ENCODE measurements around the gene HAP1. TPM values are rescaled to one million over a fixed set of nuclear protein-coding genes. Genes with fewer than 3 reads are reported as not detected.
"Not testable (repeated sequence)": the region's sequence is repeated elsewhere in the genome, so short reads cannot be mapped to it uniquely, and the experiment has no call there.

HAP1 gene
- total RNA-seq, 1 experiment from 2014 or later, result 1.2 TPM

DNA sequence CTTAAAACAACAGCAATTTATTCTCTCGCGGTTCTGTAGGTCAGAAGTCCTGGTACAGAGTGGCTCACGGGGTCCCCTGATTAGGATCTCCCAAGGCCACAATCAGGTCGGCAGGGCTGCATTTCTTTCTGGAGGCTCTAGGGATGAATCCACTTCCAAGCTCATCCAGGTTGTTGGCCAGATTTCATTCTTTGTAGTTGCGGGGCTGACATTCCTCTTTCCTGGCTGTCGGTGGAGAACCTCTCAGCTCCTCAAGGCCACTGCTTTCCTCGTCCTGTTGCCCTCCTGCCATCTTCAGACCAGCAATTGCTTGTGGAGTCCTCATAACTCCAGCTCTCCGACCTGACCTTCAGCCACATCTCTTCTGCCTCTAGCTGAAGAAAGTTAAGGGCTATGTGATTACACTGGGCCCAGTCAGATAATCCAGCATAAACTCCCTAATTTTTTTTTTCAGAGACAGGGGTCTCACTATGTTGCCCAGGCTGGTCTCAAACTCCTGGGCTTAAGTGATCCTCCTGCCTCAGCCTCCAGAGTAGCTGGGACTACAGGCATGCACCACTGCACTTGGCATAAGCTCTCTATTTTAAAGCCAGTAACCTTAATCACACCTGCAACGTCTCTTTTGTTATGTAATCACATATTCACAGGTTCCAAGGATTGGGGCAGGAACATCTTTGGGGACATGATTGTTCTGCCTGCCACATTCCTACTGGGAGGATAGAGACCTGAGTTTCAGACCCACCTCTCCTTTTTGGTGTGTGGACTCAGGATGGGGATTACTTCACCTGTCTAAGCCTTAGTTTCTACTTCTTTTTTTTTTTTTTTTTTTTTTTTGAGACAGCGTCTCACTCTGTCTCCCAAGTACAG lies 26.4 kb downstream of the HAP1 start:
- intact Hi-C loops (cut with micrococcal nuclease; ENCODE audit: unreplicated experiment), result no loop called here
- no peak overlapping the region for H3K4me3 Mint-ChIP-seq (ENCODE audit: low read depth, unreplicated experiment)

GRCh38 chr17:41705271-41705991 lies 29.0 kb downstream of the HAP1 start:
- Mint-ChIP-seq H3K4me3 (ENCODE audit: low read depth, unreplicated experiment) (no peak overlapping the region), H3K4me1 (ENCODE audit: low read depth, unreplicated experiment) (peaks cover 13% of the 10 kb centered on the region), H3K36me3 (ENCODE audit: insufficient read depth, unreplicated experiment) (no peaks in the 10 kb centered on the region), H3K27me3 (ENCODE audit: unreplicated experiment) (peaks cover 38% of the 10 kb centered on the region), H3K27ac (ENCODE audit: unreplicated experiment) (no peak overlapping the region), H3K9me3 (ENCODE audit: low read depth, unreplicated experiment) (no peaks in the 10 kb centered on the region)
- intact Hi-C loops (cut with micrococcal nuclease; ENCODE audit: unreplicated experiment), result no loop called here
- no peak for DNase-seq
- no peak for TF ChIP-seq CTCF (IDR thresholded peaks at IDR 0.05; ENCODE audit: unreplicated experiment)
- CTCF ChIA-PET, result interaction anchor here (0.6 to 4.0 kb wide), 5 partner anchors 10 to 285 kb away, joined by 3 to 15 read pairs (median 3); no protein-coding TSS in a partner anchor
- BruUV-seq (replicated peaks), result no TSS peak

More for the DNA sequence above, 26.4 kb downstream of the HAP1 start:
- no peaks in the 10 kb centered on the region for H3K9me3 Mint-ChIP-seq (ENCODE audit: low read depth, unreplicated experiment)
- no peak for TF ChIP-seq CTCF (IDR thresholded peaks at IDR 0.05; ENCODE audit: unreplicated experiment)
- H3K4me1 Mint-ChIP-seq (ENCODE audit: low read depth, unreplicated experiment), result peaks cover 13% of the 10 kb centered on the region
- no TSS peak for BruUV-seq (replicated peaks)
- no peak for DNase-seq
- CTCF ChIA-PET, result interaction anchor here (0.6 to 4.0 kb wide), 4 partner anchors 10 to 129 kb away, joined by 3 to 15 read pairs (median 8); partner anchors contain the start of gene EIF1
- no peaks in the 10 kb centered on the region for H3K36me3 Mint-ChIP-seq (ENCODE audit: insufficient read depth, unreplicated experiment)
- no peak overlapping the region for H3K27ac Mint-ChIP-seq (ENCODE audit: unreplicated experiment)
- H3K27me3 Mint-ChIP-seq (ENCODE audit: unreplicated experiment), result peaks cover 61% of the 10 kb centered on the region

DNA sequence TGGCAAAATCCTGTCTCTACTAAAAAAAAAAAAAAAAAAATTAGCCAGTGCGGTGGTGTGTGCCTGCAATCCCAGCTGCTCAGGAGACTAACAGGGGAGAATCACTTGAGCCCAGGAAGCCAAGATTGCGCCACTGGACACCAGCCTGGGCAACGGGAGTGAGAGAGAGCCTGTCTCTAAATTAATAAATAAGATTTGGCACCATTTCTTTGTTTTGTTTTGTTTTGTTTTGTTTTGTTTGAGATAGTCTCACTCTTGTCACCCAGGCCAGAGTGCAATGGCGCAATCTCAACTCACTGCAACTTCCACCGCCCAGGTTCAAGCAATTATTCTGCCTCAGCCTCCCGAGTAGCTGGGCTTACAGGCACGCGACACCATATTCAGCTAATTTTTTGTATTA lies 31.7 kb downstream of the HAP1 start:
- peaks cover 13% of the 10 kb centered on the region for H3K4me1 Mint-ChIP-seq (ENCODE audit: low read depth, unreplicated experiment)
- H3K9me3 Mint-ChIP-seq (ENCODE audit: low read depth, unreplicated experiment), result no peaks in the 10 kb centered on the region
- no peak for DNase-seq
- intact Hi-C loops (cut with micrococcal nuclease; ENCODE audit: unreplicated experiment), result no loop called here
- no peak overlapping the region for H3K27ac Mint-ChIP-seq (ENCODE audit: unreplicated experiment)
- peaks cover 29% of the 10 kb centered on the region for H3K27me3 Mint-ChIP-seq (ENCODE audit: unreplicated experiment)
- no peak overlapping the region for H3K4me3 Mint-ChIP-seq (ENCODE audit: low read depth, unreplicated experiment)
- TF ChIP-seq CTCF (IDR thresholded peaks at IDR 0.05; ENCODE audit: unreplicated experiment), result no peak
- CTCF ChIA-PET, result interaction anchor here (0.6 kb wide), 2 partner anchors 230 to 1922 kb away, joined by 3 to 7 read pairs; no protein-coding TSS in a partner anchor
- peaks cover 6% of the 10 kb centered on the region for H3K36me3 Mint-ChIP-seq (ENCODE audit: insufficient read depth, unreplicated experiment)
- no TSS peak for BruUV-seq (replicated peaks)

DNA sequence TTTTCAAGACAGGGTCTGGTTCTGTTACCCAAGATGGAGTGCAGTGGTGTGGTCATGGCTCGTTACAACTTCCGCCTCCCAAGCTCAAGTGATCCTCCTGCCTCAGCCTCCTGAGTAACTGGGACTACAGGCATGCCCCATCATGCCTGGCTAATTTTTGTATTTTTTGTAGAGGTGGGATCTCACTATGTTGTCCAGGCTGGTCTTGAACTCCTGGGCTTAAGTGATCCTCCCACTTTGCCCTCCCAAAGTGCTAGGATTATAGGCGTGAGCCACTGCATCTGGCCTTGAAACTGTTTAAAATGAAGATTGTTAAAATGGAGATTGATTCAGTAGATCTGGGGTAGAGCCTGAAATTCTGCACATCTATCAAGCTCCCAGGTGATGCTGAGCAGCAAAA lies 33.6 kb downstream of the HAP1 start:
- H3K4me3 Mint-ChIP-seq (ENCODE audit: low read depth, unreplicated experiment); H3K9me3 Mint-ChIP-seq (ENCODE audit: low read depth, unreplicated experiment); H3K27ac Mint-ChIP-seq (ENCODE audit: unreplicated experiment); intact Hi-C loops (cut with micrococcal nuclease; ENCODE audit: unreplicated experiment); BruUV-seq (replicated peaks); DNase-seq; CTCF ChIA-PET: not testable (repeated sequence)
- H3K27me3 Mint-ChIP-seq (ENCODE audit: unreplicated experiment), result peaks cover 12% of the 10 kb centered on the region
- peaks cover 14% of the 10 kb centered on the region for H3K36me3 Mint-ChIP-seq (ENCODE audit: insufficient read depth, unreplicated experiment)
- peaks cover 17% of the 10 kb centered on the region for H3K4me1 Mint-ChIP-seq (ENCODE audit: low read depth, unreplicated experiment)
